Epithelial cell of prostate (primary cell): Measurements from ENCODE around the gene KAT2B.
"Not testable (repeated sequence)": the region's sequence is repeated elsewhere in the genome, so short reads cannot be mapped to it uniquely, and the experiment has no call there.

Experiments
- DNase-seq: peaks from one replicate; pipeline ENCODE4 v3.0.0-alpha.2; 2011; ENCODE audit warnings: low read depth, low spot score
- H3K27ac ChIP-seq: fragments of 450-650 bp; 2 replicates; pipeline ENCODE4 v1.5.1; 2017; ENCODE audit warnings: mild to moderate bottlenecking

The KAT2B gene

GRCh38 chr3:20039765-20040547 lies at the start of gene KAT2B:
Gene KAT2B (plus strand): TSS chr3:20040446. CDS start chr3:20040478, 32 bp downstream.
- DNase-seq, result no peak
- H3K27ac ChIP-seq, result peak within 1 kb of the TSS; percentile 51

GRCh38 chr3:19994796-19995195 lies 45.5 kb upstream of the KAT2B start:
- no peak overlapping the region for H3K27ac ChIP-seq
- DNase-seq, result no peak

GRCh38 chr3:19997502-19997901 lies 42.7 kb upstream of the KAT2B start:
- no peak for DNase-seq
- no peak overlapping the region for H3K27ac ChIP-seq

- no peak overlapping the region for H3K27ac ChIP-seq
- no peak for DNase-seq
Measured at GRCh38 chr3:20001932-20002331, 38.3 kb upstream of the KAT2B start.

GRCh38 chr3:20007960-20008359 lies 32.3 kb upstream of the KAT2B start:
- no peak overlapping the region for H3K27ac ChIP-seq

GRCh38 chr3:20008646-20009045 lies 31.6 kb upstream of the KAT2B start:
- H3K27ac ChIP-seq, result no peak overlapping the region

More at GRCh38 chr3:20007960-20008359, 32.3 kb upstream of the KAT2B start:
- DNase-seq, result no peak

GRCh38 chr3:20012164-20012563 lies 28.1 kb upstream of the KAT2B start, which contains the start of gene PP2D1:
Gene PP2D1 (minus strand): TSS chr3:20012264. CDS start chr3:20012072, 192 bp downstream.
- DNase-seq, result no peak
- no peak within 1 kb of the TSS for H3K27ac ChIP-seq

More at GRCh38 chr3:20008646-20009045, 31.6 kb upstream of the KAT2B start:
- DNase-seq, result no peak

- DNase-seq, result no peak
- no peak overlapping the region for H3K27ac ChIP-seq
Measured at GRCh38 chr3:20013396-20013795, 26.9 kb upstream of the KAT2B start.

- H3K27ac ChIP-seq, result no peak overlapping the region
- DNase-seq, result no peak
Measured at GRCh38 chr3:20015525-20015924, 24.7 kb upstream of the KAT2B start.

GRCh38 chr3:20016076-20016475 lies 24.2 kb upstream of the KAT2B start:
- H3K27ac ChIP-seq, result not testable (repeated sequence)

GRCh38 chr3:20022954-20023622 lies 17.2 kb upstream of the KAT2B start:
- no peak overlapping the region for H3K27ac ChIP-seq
- no peak for DNase-seq

More at GRCh38 chr3:20016076-20016475, 24.2 kb upstream of the KAT2B start:
- DNase-seq, result not testable (repeated sequence)

- no peak for DNase-seq
Measured at GRCh38 chr3:20023623-20024405, 16.4 kb upstream of the KAT2B start.

GRCh38 chr3:20027136-20027535 lies 13.1 kb upstream of the KAT2B start:
- no peak overlapping the region for H3K27ac ChIP-seq
- no peak for DNase-seq

More at GRCh38 chr3:20023623-20024405, 16.4 kb upstream of the KAT2B start:
- H3K27ac ChIP-seq, result no peak overlapping the region

- H3K27ac ChIP-seq, result no peak overlapping the region
- DNase-seq, result no peak
Measured at GRCh38 chr3:20028905-20029331, 11.3 kb upstream of the KAT2B start.

- not testable (repeated sequence) for H3K27ac ChIP-seq, DNase-seq
Measured at GRCh38 chr3:20031939-20032338, 8.3 kb upstream of the KAT2B start.

- no peak for DNase-seq
- no peak overlapping the region for H3K27ac ChIP-seq
Measured at GRCh38 chr3:20035019-20035418, 5.2 kb upstream of the KAT2B start.

- no peak overlapping the region for H3K27ac ChIP-seq
- DNase-seq, result no peak
Measured at GRCh38 chr3:20037255-20037996, 2.8 kb upstream of the KAT2B start.

- no peak for DNase-seq
- H3K27ac ChIP-seq, result no peak overlapping the region
Measured at GRCh38 chr3:20038699-20039465, 1.4 kb upstream of the KAT2B start.

- no peak overlapping the region for H3K27ac ChIP-seq
- no peak for DNase-seq
Measured at GRCh38 chr3:20039466-20039764, 831 bp upstream of the KAT2B start.
